Ishikawa (cell line): ENCODE results near the gene NUDT15.

Source experiments
- CEBPB ChIP-seq: IDR thresholded peaks from 2 replicates; pipeline ENCODE4 v1.6.1; 2012
- CREB1 ChIP-seq: IDR thresholded peaks from 2 replicates; pipeline ENCODE4 v1.6.1; 2012; ENCODE audit warnings: low read depth
- EGR1 ChIP-seq: IDR thresholded peaks from 2 replicates; pipeline ENCODE4 v1.6.1; 2012
- EP300 ChIP-seq: IDR thresholded peaks from 2 replicates; pipeline ENCODE4 v1.6.1; 2012; ENCODE audit warnings: borderline replicate concordance
- FOXM1 ChIP-seq: IDR thresholded peaks from 2 replicates; pipeline ENCODE4 v1.6.1; 2012; ENCODE audit warnings: low read depth, borderline replicate concordance
- MAX ChIP-seq: IDR thresholded peaks from 2 replicates; pipeline ENCODE4 v1.6.1; 2012
- NFIC ChIP-seq: IDR thresholded peaks from 2 replicates; pipeline ENCODE4 v1.6.1; 2012
- RAD21 ChIP-seq: IDR thresholded peaks from 2 replicates; pipeline ENCODE4 v1.6.1; 2012; ENCODE audit warnings: low read depth
- TAF1 ChIP-seq: IDR thresholded peaks from 2 replicates; pipeline ENCODE4 v1.6.1; 2012; ENCODE audit warnings: low read depth, mild to moderate bottlenecking
- TCF12 ChIP-seq: IDR thresholded peaks from 2 replicates; pipeline ENCODE4 v1.6.1; 2012; ENCODE audit warnings: low read depth
- TEAD4 ChIP-seq: IDR thresholded peaks from 2 replicates; pipeline ENCODE4 v1.6.1; 2012
- USF1 ChIP-seq: IDR thresholded peaks from 2 replicates; pipeline ENCODE4 v1.6.1; 2012
- YY1 ChIP-seq: IDR thresholded peaks from 2 replicates; pipeline ENCODE4 v1.6.1; 2012; ENCODE audit warnings: low read depth
- ZBTB7A ChIP-seq: IDR thresholded peaks from 2 replicates; pipeline ENCODE4 v1.6.1; 2012; ENCODE audit warnings: low read depth
- TF ChIP-seq, protein P1 (sequence below): IDR thresholded peaks from 2 replicates; pipeline ENCODE4 v1.6.1; 2012; ENCODE audit warnings: low read depth, mild to moderate bottlenecking

NUDT15 gene

GRCh38 chr13:48018637-48019036 is 18.9 kb upstream of the NUDT15 start:
- TF ChIP-seq TCF12 (no peak), CEBPB (no peak), TEAD4 (no peak), EGR1 (no peak), CREB1 (no peak), RAD21 (no peak), FOXM1 (no peak), YY1 (no peak), EP300 (no peak), TAF1 (no peak), NFIC (no peak), ZBTB7A (no peak)
- TF ChIP-seq, protein P1, sequence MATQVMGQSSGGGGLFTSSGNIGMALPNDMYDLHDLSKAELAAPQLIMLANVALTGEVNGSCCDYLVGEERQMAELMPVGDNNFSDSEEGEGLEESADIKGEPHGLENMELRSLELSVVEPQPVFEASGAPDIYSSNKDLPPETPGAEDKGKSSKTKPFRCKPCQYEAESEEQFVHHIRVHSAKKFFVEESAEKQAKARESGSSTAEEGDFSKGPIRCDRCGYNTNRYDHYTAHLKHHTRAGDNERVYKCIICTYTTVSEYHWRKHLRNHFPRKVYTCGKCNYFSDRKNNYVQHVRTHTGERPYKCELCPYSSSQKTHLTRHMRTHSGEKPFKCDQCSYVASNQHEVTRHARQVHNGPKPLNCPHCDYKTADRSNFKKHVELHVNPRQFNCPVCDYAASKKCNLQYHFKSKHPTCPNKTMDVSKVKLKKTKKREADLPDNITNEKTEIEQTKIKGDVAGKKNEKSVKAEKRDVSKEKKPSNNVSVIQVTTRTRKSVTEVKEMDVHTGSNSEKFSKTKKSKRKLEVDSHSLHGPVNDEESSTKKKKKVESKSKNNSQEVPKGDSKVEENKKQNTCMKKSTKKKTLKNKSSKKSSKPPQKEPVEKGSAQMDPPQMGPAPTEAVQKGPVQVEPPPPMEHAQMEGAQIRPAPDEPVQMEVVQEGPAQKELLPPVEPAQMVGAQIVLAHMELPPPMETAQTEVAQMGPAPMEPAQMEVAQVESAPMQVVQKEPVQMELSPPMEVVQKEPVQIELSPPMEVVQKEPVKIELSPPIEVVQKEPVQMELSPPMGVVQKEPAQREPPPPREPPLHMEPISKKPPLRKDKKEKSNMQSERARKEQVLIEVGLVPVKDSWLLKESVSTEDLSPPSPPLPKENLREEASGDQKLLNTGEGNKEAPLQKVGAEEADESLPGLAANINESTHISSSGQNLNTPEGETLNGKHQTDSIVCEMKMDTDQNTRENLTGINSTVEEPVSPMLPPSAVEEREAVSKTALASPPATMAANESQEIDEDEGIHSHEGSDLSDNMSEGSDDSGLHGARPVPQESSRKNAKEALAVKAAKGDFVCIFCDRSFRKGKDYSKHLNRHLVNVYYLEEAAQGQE, result no peak

DNA sequence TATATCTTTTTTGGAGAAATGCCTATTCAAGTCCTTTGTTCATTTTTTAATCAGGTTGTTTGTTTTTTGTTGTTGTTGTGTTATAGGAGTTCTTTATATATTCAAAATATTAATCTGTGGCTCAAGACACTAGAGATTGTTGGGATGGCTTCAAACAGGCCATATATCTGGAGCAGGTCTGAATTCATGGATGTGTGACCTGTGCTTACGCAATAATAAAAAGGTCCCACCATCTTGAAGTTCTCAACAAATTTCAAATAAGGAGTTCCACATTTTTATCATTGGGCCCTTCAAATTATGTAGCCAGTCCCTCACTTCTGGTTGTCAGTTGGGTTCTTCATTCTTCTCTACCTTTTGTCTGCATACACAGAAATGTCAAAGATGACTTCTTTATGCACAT is 17.7 kb upstream of the NUDT15 start:
- TF ChIP-seq TEAD4 (no peak), CREB1 (no peak), FOXM1 (no peak), MAX (no peak), NFIC (no peak)
- TF ChIP-seq, protein P1, result no peak

- TF ChIP-seq ZBTB7A, result no peak
- TF ChIP-seq TEAD4, result no peak
- no peak for TF ChIP-seq TAF1
- TF ChIP-seq, protein P1, result no peak
- TF ChIP-seq CEBPB, result no peak
- TF ChIP-seq FOXM1, result no peak
- TF ChIP-seq CREB1, result no peak
- no peak for TF ChIP-seq EGR1
- TF ChIP-seq NFIC, result no peak
- no peak for TF ChIP-seq RAD21
- TF ChIP-seq MAX, result no peak
- TF ChIP-seq USF1, result no peak
- no peak for TF ChIP-seq EP300
- no peak for TF ChIP-seq YY1
- no peak for TF ChIP-seq TCF12
Observed at GRCh38 chr13:48028066-48028465, 9.5 kb upstream of the NUDT15 start.

DNA sequence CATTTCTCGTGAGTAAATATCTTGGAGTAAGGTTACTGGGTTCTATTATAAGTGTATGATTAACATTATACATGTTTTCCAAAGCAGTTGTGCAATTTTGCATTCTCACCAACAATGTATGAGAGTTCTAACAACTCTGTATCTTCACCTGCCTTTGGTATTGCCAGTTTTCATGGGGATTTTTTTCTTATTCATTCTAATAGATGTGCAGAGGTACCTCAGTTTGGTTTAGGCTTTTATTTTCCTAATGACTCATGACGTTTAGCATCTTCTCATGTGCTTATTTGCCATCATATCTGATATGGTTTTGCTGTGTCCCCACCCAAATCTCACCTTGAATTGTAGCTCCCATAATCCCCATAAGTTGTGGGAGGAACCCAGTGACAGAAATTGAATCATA is 7.7 kb upstream of the NUDT15 start:
- no peak for TF ChIP-seq CEBPB
- TF ChIP-seq MAX, result no peak
- TF ChIP-seq EP300, result no peak
- no peak for TF ChIP-seq ZBTB7A
- no peak for TF ChIP-seq FOXM1

GRCh38 chr13:48038761-48039160 is 1.2 kb downstream of the NUDT15 start:
- TF ChIP-seq TEAD4, result no peak
- no peak for TF ChIP-seq ZBTB7A
- TF ChIP-seq USF1, result no peak
- TF ChIP-seq NFIC, result no peak
- TF ChIP-seq RAD21, result no peak
- no peak for TF ChIP-seq TAF1
- TF ChIP-seq EGR1, result no peak
- no peak for TF ChIP-seq CEBPB
- TF ChIP-seq TCF12, result no peak
- TF ChIP-seq FOXM1, result no peak
- no peak for TF ChIP-seq CREB1
- TF ChIP-seq MAX, result no peak
- no peak for TF ChIP-seq EP300
- TF ChIP-seq YY1, result no peak
- TF ChIP-seq, protein P1, result no peak
